DMS153 (cell line): ENCODE measurements around the gene PRKCZ.
"Not testable (repeated sequence)": the region's sequence is repeated elsewhere in the genome, so short reads cannot be mapped to it uniquely, and the experiment has no call there.

Source experiments
- DNase-seq: peaks from one replicate; lab custom pipeline; 2025; lab: John Stamatoyannopoulos, UW

Gene PRKCZ

GRCh38 chr1:2115702-2116341 is 65.6 kb downstream of the PRKCZ start:
- no peak for DNase-seq

GRCh38 chr1:2119886-2120285 is 69.7 kb downstream of the PRKCZ start:
- DNase-seq: no peak

- DNase-seq: no peak
Measured at GRCh38 chr1:2121101-2121691, 71.0 kb downstream of the PRKCZ start.

GRCh38 chr1:2121794-2122193 is 71.6 kb downstream of the PRKCZ start:
- DNase-seq: not testable (repeated sequence)

- no peak for DNase-seq
Measured at GRCh38 chr1:2124446-2125198, 74.4 kb downstream of the PRKCZ start.

- DNase-seq: no peak
Measured at GRCh38 chr1:2125350-2126211, 75.4 kb downstream of the PRKCZ start.

- DNase-seq: no peak
Measured at GRCh38 chr1:2126331-2127186, 76.3 kb downstream of the PRKCZ start.

- DNase-seq: no peak
Measured at GRCh38 chr1:2127187-2128145, 77.3 kb downstream of the PRKCZ start.

- DNase-seq: no peak
Measured at GRCh38 chr1:2128189-2128901, 78.1 kb downstream of the PRKCZ start.

- DNase-seq: no peak
Measured at GRCh38 chr1:2129256-2129943, 79.2 kb downstream of the PRKCZ start.

GRCh38 chr1:2130156-2130555 is 79.9 kb downstream of the PRKCZ start:
- DNase-seq: no peak

GRCh38 chr1:2130871-2131289 is 80.7 kb downstream of the PRKCZ start:
- DNase-seq: no peak

- DNase-seq: peak; percentile 43
Measured at GRCh38 chr1:2132222-2133038, 82.2 kb downstream of the PRKCZ start.

GRCh38 chr1:2133039-2133878 is 83.0 kb downstream of the PRKCZ start:
- DNase-seq: peak; percentile 98

- DNase-seq: no peak
Measured at GRCh38 chr1:2133879-2134215, 83.6 kb downstream of the PRKCZ start.

GRCh38 chr1:2134266-2134620 is 84.0 kb downstream of the PRKCZ start:
- no peak for DNase-seq

- peak; percentile 45 for DNase-seq
Measured at GRCh38 chr1:2134621-2135307, 84.6 kb downstream of the PRKCZ start.
